ENCODE data around the gene B3GALT6.

DNA sequence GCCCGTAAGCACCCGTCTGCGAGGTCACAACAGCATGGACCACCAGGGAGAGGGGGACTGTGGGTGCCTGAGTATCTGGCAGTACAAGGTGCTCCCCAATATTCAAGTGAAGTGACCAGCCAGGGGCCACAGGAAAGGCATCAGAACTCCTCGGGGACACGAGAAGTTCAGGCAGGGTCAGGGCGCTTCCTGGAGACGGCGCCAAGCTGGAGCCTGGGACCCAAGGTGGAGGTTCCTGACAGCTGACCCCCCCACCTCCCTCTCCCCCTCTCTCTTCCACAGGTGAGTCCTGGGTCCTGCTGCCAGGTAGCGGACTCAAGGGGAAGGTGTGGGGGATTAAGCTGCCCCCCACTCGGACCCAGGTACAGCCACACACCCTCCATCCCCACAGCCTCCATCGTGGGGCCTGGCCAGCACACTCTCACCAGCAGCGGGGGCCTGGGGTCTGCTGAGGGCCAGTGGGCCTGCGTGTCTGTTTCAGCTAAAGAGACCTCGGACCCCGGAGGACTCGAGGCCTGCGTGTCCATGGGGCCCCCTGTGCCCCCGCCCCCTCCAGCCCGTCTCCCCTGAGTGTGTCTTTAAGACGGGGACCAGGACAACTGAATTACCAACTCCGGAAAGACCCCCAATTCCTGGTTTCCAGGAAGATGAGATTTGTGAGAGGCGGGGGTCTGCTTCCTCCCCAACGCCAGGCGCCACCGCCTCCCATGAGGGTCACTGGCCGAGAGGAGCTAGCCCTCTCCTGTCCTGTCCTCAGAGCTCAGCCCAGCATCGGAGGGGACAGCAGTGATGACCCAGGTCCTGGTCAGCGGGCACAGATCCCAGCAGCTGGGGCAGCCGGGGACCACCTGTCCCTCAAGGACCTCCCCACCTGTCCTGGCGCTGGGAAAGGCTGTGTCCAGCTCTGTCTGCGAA is 31.8 kb upstream of the B3GALT6 start:
- TF ChIP-seq, protein P1, sequence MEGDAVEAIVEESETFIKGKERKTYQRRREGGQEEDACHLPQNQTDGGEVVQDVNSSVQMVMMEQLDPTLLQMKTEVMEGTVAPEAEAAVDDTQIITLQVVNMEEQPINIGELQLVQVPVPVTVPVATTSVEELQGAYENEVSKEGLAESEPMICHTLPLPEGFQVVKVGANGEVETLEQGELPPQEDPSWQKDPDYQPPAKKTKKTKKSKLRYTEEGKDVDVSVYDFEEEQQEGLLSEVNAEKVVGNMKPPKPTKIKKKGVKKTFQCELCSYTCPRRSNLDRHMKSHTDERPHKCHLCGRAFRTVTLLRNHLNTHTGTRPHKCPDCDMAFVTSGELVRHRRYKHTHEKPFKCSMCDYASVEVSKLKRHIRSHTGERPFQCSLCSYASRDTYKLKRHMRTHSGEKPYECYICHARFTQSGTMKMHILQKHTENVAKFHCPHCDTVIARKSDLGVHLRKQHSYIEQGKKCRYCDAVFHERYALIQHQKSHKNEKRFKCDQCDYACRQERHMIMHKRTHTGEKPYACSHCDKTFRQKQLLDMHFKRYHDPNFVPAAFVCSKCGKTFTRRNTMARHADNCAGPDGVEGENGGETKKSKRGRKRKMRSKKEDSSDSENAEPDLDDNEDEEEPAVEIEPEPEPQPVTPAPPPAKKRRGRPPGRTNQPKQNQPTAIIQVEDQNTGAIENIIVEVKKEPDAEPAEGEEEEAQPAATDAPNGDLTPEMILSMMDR (IDR thresholded peaks at IDR 0.05 in 4 of 5, conservative IDR thresholded peaks at IDR 0.05 in 1 of 5) = no peak
- TF ChIP-seq POLR2A (IDR thresholded peaks at IDR 0.05) = no peak
